ENCODE measurements around the gene FBXW7. TPM values are rescaled to one million over a fixed set of nuclear protein-coding genes. Genes with fewer than 3 reads are reported as not detected.

The FBXW7 gene
- total RNA-seq, 2 experiments from 2014 or later = 128 to 140 TPM

GRCh38 chr4:152456609-152457008 is 79.3 kb downstream of the FBXW7 start:
- no peaks in the 10 kb centered on the region for H3K9me3 ChIP-seq (ENCODE audit: control insufficient read depth in 1 of 2, insufficient read depth in 1 of 2, low read length in 2 of 2)
- Mint-ChIP-seq H3K4me1 (ENCODE audit: low read depth) (peaks cover 58% of the 10 kb centered on the region), H3K27me3 (no peaks in the 10 kb centered on the region), H3K27ac (peak overlapping the region; percentile 1), H3K9me3 (no peaks in the 10 kb centered on the region), H3K4me3 (no peak overlapping the region), H3K36me3 (ENCODE audit: low read depth) (peaks cover 4% of the 10 kb centered on the region)
- CTCF ChIA-PET = interaction anchor here (0.6 to 1.0 kb wide), 5 partner anchors 33 to 1187 kb away, joined by 3 to 8 read pairs (median 3); no protein-coding TSS in a partner anchor
- H3K4me3 ChIP-seq (ENCODE audit: low read length) = no peak overlapping the region
- no peaks in the 10 kb centered on the region for H3K4me1 ChIP-seq (ENCODE audit: insufficient read depth, low read length)
- no peak for TF ChIP-seq CTCF (IDR thresholded peaks at IDR 0.05)
- no peak overlapping the region for H3K27ac ChIP-seq (ENCODE audit: low read depth in 1 of 2, low read length in 2 of 2)
- intact Hi-C loops (cut with DNase I, micrococcal nuclease) = loop anchor here (2.0 to 5.0 kb wide), 2 partner anchors 46 to 184 kb away; no protein-coding TSS in a partner anchor
- H3K36me3 ChIP-seq (ENCODE audit: insufficient read depth, low read length) = no peaks in the 10 kb centered on the region
- no peak for ATAC-seq (ENCODE audit: poor library complexity)
- no peak for DNase-seq
- POLR2A ChIA-PET = no interaction called here
- no peaks in the 10 kb centered on the region for H3K27me3 ChIP-seq (ENCODE audit: control insufficient read depth in 1 of 2, insufficient read depth in 2 of 2, low read length in 2 of 2)

- peaks cover 4% of the 10 kb centered on the region for H3K36me3 Mint-ChIP-seq (ENCODE audit: low read depth)
- H3K4me3 Mint-ChIP-seq = no peak overlapping the region
- intact Hi-C loops (cut with DNase I, micrococcal nuclease) = loop anchor here in 1 of 2 experiments (2.0 to 5.0 kb wide), 2 partner anchors 47 to 185 kb away; no protein-coding TSS in a partner anchor
- peaks cover 47% of the 10 kb centered on the region for H3K4me1 Mint-ChIP-seq (ENCODE audit: low read depth)
- Histone ChIP-seq H3K4me1 (ENCODE audit: insufficient read depth, low read length) (no peaks in the 10 kb centered on the region), H3K9me3 (ENCODE audit: control insufficient read depth in 1 of 2, insufficient read depth in 1 of 2, low read length in 2 of 2) (no peaks in the 10 kb centered on the region), H3K27me3 (ENCODE audit: control insufficient read depth in 1 of 2, insufficient read depth in 2 of 2, low read length in 2 of 2) (no peaks in the 10 kb centered on the region), H3K27ac (ENCODE audit: low read depth in 1 of 2, low read length in 2 of 2) (no peak overlapping the region), H3K36me3 (ENCODE audit: insufficient read depth, low read length) (no peaks in the 10 kb centered on the region), H3K4me3 (ENCODE audit: low read length) (no peak overlapping the region)
- H3K27ac Mint-ChIP-seq = no peak overlapping the region
- no peaks in the 10 kb centered on the region for H3K27me3 Mint-ChIP-seq
- no peak for TF ChIP-seq CTCF (IDR thresholded peaks at IDR 0.05)
- CTCF ChIA-PET = interaction anchor here (0.6 to 1.5 kb wide), 2 partner anchors 46 to 175 kb away, joined by 3 read pairs; no protein-coding TSS in a partner anchor
- DNase-seq (no peak), ATAC-seq (ENCODE audit: poor library complexity) (no peak)
- no peaks in the 10 kb centered on the region for H3K9me3 Mint-ChIP-seq
- POLR2A ChIA-PET = interaction anchor here (1.0 to 1.2 kb wide), 2 partner anchors 46 to 80 kb away, joined by 3 to 5 read pairs; partner anchors contain the start of gene FBXW7
Measured at GRCh38 chr4:152455311-152455710, 80.6 kb downstream of the FBXW7 start.

GRCh38 chr4:152454398-152455011 is 81.4 kb downstream of the FBXW7 start:
- no peak overlapping the region for H3K27ac ChIP-seq (ENCODE audit: low read depth in 1 of 2, low read length in 2 of 2)
- intact Hi-C loops (cut with DNase I, micrococcal nuclease) = loop anchor here in 1 of 2 experiments (1.0 to 5.0 kb wide), 3 partner anchors 48 to 281 kb away; no protein-coding TSS in a partner anchor
- H3K27me3 ChIP-seq (ENCODE audit: control insufficient read depth in 1 of 2, insufficient read depth in 2 of 2, low read length in 2 of 2) = no peaks in the 10 kb centered on the region
- ATAC-seq (ENCODE audit: poor library complexity) (peak; percentile 37), DNase-seq (peak in 2 of 14 experiments; percentile 17 to 35)
- Mint-ChIP-seq H3K9me3 (no peaks in the 10 kb centered on the region), H3K36me3 (ENCODE audit: low read depth) (peaks cover 4% of the 10 kb centered on the region), H3K27ac (no peak overlapping the region), H3K4me3 (no peak overlapping the region), H3K4me1 (ENCODE audit: low read depth) (peaks cover 48% of the 10 kb centered on the region), H3K27me3 (no peaks in the 10 kb centered on the region)
- peak; percentile 61 for TF ChIP-seq CTCF (IDR thresholded peaks at IDR 0.05)
- no peaks in the 10 kb centered on the region for H3K9me3 ChIP-seq (ENCODE audit: control insufficient read depth in 1 of 2, insufficient read depth in 1 of 2, low read length in 2 of 2)
- H3K4me3 ChIP-seq (ENCODE audit: low read length) = no peak overlapping the region
- H3K36me3 ChIP-seq (ENCODE audit: insufficient read depth, low read length) = no peaks in the 10 kb centered on the region
- H3K4me1 ChIP-seq (ENCODE audit: insufficient read depth, low read length) = no peaks in the 10 kb centered on the region
- ChIA-PET POLR2A (interaction anchor here (0.6 to 1.2 kb wide), 4 partner anchors 41 to 225 kb away, joined by 3 to 5 read pairs (median 3); partner anchors contain the start of genes FBXW7 and TMEM154), CTCF (interaction anchor here (0.7 to 1.5 kb wide), 3 partner anchors 32 to 192 kb away, joined by 3 read pairs; no protein-coding TSS in a partner anchor)

Measured in CD4-positive, alpha-beta T cell (primary cell).